GM12878 (cell line): Measurements from ENCODE around the gene GRK2. TPM values are rescaled to one million over a fixed set of nuclear protein-coding genes. Genes with fewer than 3 reads are reported as not detected.

Source experiments
- ATAC-seq: fragments of 200-7000 bp; cut with Tn5 transposase; 3 replicates; pipeline ENCODE4 v1.9.1; 2020; ENCODE audit warnings: mild to moderate bottlenecking, moderate library complexity
- BruUV-seq: library from RNA; stranded (reverse); fragments of 400-500 nt; replicated peaks from 2 replicates; lab custom pipeline; 2021; lab: Mats Ljungman, UMichigan
- CTCF ChIA-PET: fragments of 300-600 bp; sonication (Branson Sonifier 250); formaldehyde crosslinking; extraction: SDS; loops from one replicate; lab custom pipeline; 2021; ENCODE audit warnings: inconsistent platforms; lab: Yijun Ruan, JAX
- POLR2A ChIA-PET: fragments of 350-600 bp; formaldehyde crosslinking; extraction: SDS; loops from one replicate; lab custom pipeline; 2021; ENCODE audit warnings: inconsistent platforms; lab: Charles Lee
- RAD21 ChIA-PET: fragments of 300-600 bp; sonication (Branson Sonifier 250); formaldehyde crosslinking; loops from one replicate; lab custom pipeline; 2023; ENCODE audit warnings: antibody characterized with exemption; ENCODE audit not compliant: unreplicated experiment; lab: Charles Lee
- SMC1A ChIA-PET: fragments of 300-600 bp; sonication (Branson Sonifier 250); formaldehyde crosslinking; loops from one replicate; lab custom pipeline; 2023; ENCODE audit not compliant: unreplicated experiment, uncharacterized antibody; lab: Charles Lee
- DNase-seq: peaks from one replicate; pipeline ENCODE4 v3.0.0-alpha.2; 2011; ENCODE audit warnings: low read depth, low spot score
- FAIRE-seq: peaks from 3 replicates; lab custom pipeline; 2011; peaks lifted over from hg19 to GRCh38; lab: Jason Lieb, UNC
- H2AFZ ChIP-seq: 2 replicates; pipeline ENCODE4 v1.6.0; 2011; ENCODE audit warnings: low read depth, low read length, control low read depth; ENCODE audit not compliant: control insufficient read depth
- H3K27ac ChIP-seq: 2 replicates; pipeline ENCODE4 v1.5.1; 2011; ENCODE audit warnings: control low read depth; ENCODE audit not compliant: control insufficient read depth, insufficient read depth
- H3K27me3 ChIP-seq, 2 experiments: replicated peaks in 1 of 2; 2 replicates each; pipeline versions ENCODE4 v1.6.0 to v1.6.1; 2011; ENCODE audit warnings: low read length in 1 of 2; ENCODE audit not compliant: control insufficient read depth in 2 of 2, insufficient read depth in 2 of 2
- H3K36me3 ChIP-seq, 2 experiments: 2 replicates each; pipeline ENCODE4 v1.5.1; 2011; ENCODE audit warnings: low read length in 1 of 2; ENCODE audit not compliant: control insufficient read depth in 2 of 2, insufficient read depth in 2 of 2
- H3K4me1 ChIP-seq: 2 replicates; pipeline ENCODE4 v1.6.1; 2011; ENCODE audit warnings: mild to moderate bottlenecking, low read length, moderate library complexity, mixed read lengths; ENCODE audit not compliant: control insufficient read depth, insufficient read depth
- H3K4me2 ChIP-seq: 2 replicates; pipeline ENCODE4 v1.6.0; 2011; ENCODE audit warnings: control low read depth; ENCODE audit not compliant: control insufficient read depth, insufficient read depth
- H3K4me3 ChIP-seq: fragments of 200-600 bp; sonication (generic); 2 replicates; pipeline ENCODE4 v1.5.1; 2016
- H3K79me2 ChIP-seq: 2 replicates; pipeline ENCODE4 v1.6.0; 2011; ENCODE audit warnings: low read length; ENCODE audit not compliant: control insufficient read depth, insufficient read depth
- H3K9ac ChIP-seq: 2 replicates; pipeline ENCODE4 v1.8.0; 2011; ENCODE audit warnings: low read length, control low read depth, mixed read lengths; ENCODE audit not compliant: control insufficient read depth, insufficient read depth
- H3K9me3 ChIP-seq: replicated peaks from 3 replicates; pipeline ENCODE4 v1.5.1; 2011; ENCODE audit warnings: mild to moderate bottlenecking, low read length; ENCODE audit not compliant: control insufficient read depth, insufficient read depth
- H4K20me1 ChIP-seq: 2 replicates; pipeline ENCODE4 v1.6.0; 2011; ENCODE audit not compliant: control insufficient read depth, insufficient read depth
- BHLHE40 ChIP-seq, 2 experiments: fragments of 450-650 bp in 1 of 2; IDR thresholded peaks; 2 replicates each; pipeline ENCODE4 v1.6.1; 2011 to 2017; ENCODE audit warnings: low read depth in 2 of 2, borderline replicate concordance in 1 of 2, improper control_type of control experiment in 1 of 2, low read length in 1 of 2, mild to moderate bottlenecking in 1 of 2
- CBX5 ChIP-seq: sonication (generic); IDR thresholded peaks from 2 replicates; pipeline ENCODE4 v1.6.1; 2016; ENCODE audit warnings: low read depth, moderate library complexity, mild to moderate bottlenecking, inconsistent platforms
- EZH2 ChIP-seq: IDR thresholded peaks from 2 replicates; pipeline ENCODE4 v1.6.1; 2012; ENCODE audit warnings: low read depth, mild to moderate bottlenecking, control low read depth, inconsistent platforms, low read length, borderline replicate concordance; ENCODE audit not compliant: control insufficient read depth
- HCFC1 ChIP-seq: fragments of 150-350 bp; IDR thresholded peaks from 2 replicates; pipeline ENCODE4 v1.6.1; 2014; ENCODE audit warnings: low read length
- KLF5 ChIP-seq: fragments of 450-650 bp; IDR thresholded peaks from 2 replicates; pipeline ENCODE4 v1.6.1; 2014; ENCODE audit warnings: mild to moderate bottlenecking; ENCODE audit not compliant: partially characterized antibody
- SREBF1 ChIP-seq: IDR thresholded peaks from 2 replicates; pipeline ENCODE4 v1.6.1; 2012; ENCODE audit warnings: mild to moderate bottlenecking, low read length
- ZNF207 ChIP-seq: fragments of 450-650 bp; IDR thresholded peaks from 2 replicates; pipeline ENCODE4 v1.6.1; 2014; ENCODE audit warnings: antibody characterized with exemption, mild to moderate bottlenecking, borderline replicate concordance
- WGBS: methylation state at CpG from one replicate; pipeline ENCODE4 v1.1.6; 2016; ENCODE audit warnings: low lambda C conversion rate; ENCODE audit not compliant: insufficient replicate concordance, insufficient coverage; ENCODE audit errors: missing lambda C conversion rate; 5-methylcytosine and 5-hydroxymethylcytosine counted together
- in situ Hi-C: fragments of 300-500 bp; cut with MboI; formaldehyde crosslinking; loops from 9 replicates; pipeline ENCODE4 v1.14.3; 2018; ENCODE audit warnings: mixed read lengths
- intact Hi-C: fragments of 100-400 bp; cut with micrococcal nuclease; formaldehyde crosslinking; loops from one replicate; pipeline ENCODE4 v1.14.2; 2022; ENCODE audit not compliant: unreplicated experiment
- polyA plus RNA-seq, 11 experiments: library from polyadenylated mRNA; depleted of rRNA in 4 of 11; unstranded in 6 of 11; stranded (reverse) in 5 of 11; fragments of >200 nt; fragmentation: Nextera tagmentation in 4 of 11; fragmentation: Illumina TruSeq in 1 of 11; extraction: Ambion mirVana in 4 of 11; extraction: Trizol in 1 of 11; gene quantifications; 1 replicate in 1 of 11; 2 replicates in 10 of 11; pipeline versions ENCODE4 v1.2.1 to v1.2.3, GENCODE V29; 2011 to 2016; ENCODE audit warnings: inconsistent platforms in 2 of 11, missing spikeins in 2 of 11, low read depth in 1 of 11
- total RNA-seq, 4 experiments: library from RNA; depleted of rRNA in 3 of 4; stranded (reverse); fragments of >200 nt in 3 of 4; fragmentation: Illumina TruSeq in 1 of 4; extraction: Trizol in 1 of 4; gene quantifications; 2 replicates each; pipeline versions ENCODE4 v1.2.1 to v1.2.3, GENCODE V29; 2013 to 2021
- TF ChIP-seq, protein P1 (sequence below): fragments of 450-650 bp; IDR thresholded peaks from 2 replicates; pipeline ENCODE4 v1.6.1; 2016; ENCODE audit warnings: mild to moderate bottlenecking, moderate library complexity, borderline replicate concordance

GRK2 gene
- total and polyA plus RNA-seq, 10 of the 15 experiments (the other 5 are each of a cell fraction or from before 2014, with no cell fraction given): 1.0 to 160 (median 66.1) TPM

DNA sequence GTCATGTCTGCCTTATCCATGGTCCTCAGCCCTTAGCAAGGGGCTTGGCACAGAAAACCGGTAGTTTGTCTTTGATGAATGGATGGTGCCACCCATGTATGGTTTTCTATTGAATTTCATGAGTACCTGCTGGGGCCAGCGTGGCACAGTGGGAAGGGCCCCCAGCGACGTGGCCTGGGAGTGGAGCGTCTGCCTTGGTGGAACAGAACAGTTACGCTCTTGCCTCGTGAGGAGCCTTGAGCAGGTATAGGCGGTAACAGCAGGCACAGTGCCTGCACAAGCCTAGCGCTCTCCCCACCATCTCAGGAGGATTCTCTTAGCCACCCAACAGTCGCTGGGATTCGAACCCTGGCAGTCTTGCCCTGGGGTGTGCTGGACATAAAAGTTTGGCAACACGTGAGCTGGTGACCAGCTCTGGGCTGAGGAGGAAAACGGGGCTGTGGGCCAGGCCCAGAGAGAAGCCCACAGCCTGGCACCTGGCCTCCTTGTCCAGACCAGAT, 34.0 kb downstream of the GRK2 start:
- FAIRE-seq: no peak
- Histone ChIP-seq H4K20me1 (no peaks in the 10 kb centered on the region), H3K4me1 (no peaks in the 10 kb centered on the region), H3K27me3 (no peaks in the 10 kb centered on the region), H3K36me3 (peaks cover 7 to 22% of the 10 kb centered on the region in 2 experiments), H3K4me2 (no peak overlapping the region), H3K79me2 (no peaks in the 10 kb centered on the region; the same call in 1 of the 2 replicates), H3K27ac (no peak overlapping the region), H3K9me3 (peaks cover 9% of the 10 kb centered on the region; the same call in 2 of the 3 replicates), H3K4me3 (no peak overlapping the region), H2AFZ (no peak overlapping the region), H3K9ac (no peak overlapping the region)
- CTCF ChIA-PET: no interaction called here
- TF ChIP-seq BHLHE40 (IDR thresholded peaks at IDR 0.05; ENCODE audit: borderline replicate concordance in 1 of 2, low read depth in 2 of 2, low read length in 1 of 2): no peak
- no peak for TF ChIP-seq ZNF207
- no peak for TF ChIP-seq EZH2
- no peak for TF ChIP-seq SREBF1
- TF ChIP-seq KLF5: no peak
- TF ChIP-seq HCFC1: no peak
- no peak for TF ChIP-seq CBX5
- TF ChIP-seq, protein P1, sequence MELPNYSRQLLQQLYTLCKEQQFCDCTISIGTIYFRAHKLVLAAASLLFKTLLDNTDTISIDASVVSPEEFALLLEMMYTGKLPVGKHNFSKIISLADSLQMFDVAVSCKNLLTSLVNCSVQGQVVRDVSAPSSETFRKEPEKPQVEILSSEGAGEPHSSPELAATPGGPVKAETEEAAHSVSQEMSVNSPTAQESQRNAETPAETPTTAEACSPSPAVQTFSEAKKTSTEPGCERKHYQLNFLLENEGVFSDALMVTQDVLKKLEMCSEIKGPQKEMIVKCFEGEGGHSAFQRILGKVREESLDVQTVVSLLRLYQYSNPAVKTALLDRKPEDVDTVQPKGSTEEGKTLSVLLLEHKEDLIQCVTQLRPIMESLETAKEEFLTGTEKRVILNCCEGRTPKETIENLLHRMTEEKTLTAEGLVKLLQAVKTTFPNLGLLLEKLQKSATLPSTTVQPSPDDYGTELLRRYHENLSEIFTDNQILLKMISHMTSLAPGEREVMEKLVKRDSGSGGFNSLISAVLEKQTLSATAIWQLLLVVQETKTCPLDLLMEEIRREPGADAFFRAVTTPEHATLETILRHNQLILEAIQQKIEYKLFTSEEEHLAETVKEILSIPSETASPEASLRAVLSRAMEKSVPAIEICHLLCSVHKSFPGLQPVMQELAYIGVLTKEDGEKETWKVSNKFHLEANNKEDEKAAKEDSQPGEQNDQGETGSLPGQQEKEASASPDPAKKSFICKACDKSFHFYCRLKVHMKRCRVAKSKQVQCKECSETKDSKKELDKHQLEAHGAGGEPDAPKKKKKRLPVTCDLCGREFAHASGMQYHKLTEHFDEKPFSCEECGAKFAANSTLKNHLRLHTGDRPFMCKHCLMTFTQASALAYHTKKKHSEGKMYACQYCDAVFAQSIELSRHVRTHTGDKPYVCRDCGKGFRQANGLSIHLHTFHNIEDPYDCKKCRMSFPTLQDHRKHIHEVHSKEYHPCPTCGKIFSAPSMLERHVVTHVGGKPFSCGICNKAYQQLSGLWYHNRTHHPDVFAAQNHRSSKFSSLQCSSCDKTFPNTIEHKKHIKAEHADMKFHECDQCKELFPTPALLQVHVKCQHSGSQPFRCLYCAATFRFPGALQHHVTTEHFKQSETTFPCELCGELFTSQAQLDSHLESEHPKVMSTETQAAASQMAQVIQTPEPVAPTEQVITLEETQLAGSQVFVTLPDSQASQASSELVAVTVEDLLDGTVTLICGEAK: no peak
- DNase-seq: no peak
- no TSS peak for BruUV-seq
- in situ Hi-C loops: no loop called here
- intact Hi-C loops: no loop called here
- SMC1A ChIA-PET: no interaction called here
- WGBS: 83% methylated on average over 12 of the region's 13 CpGs
- POLR2A ChIA-PET: no interaction called here
- RAD21 ChIA-PET: no interaction called here
- ATAC-seq: no peak
